ENCODE results near the gene C2.

GRCh38 chr6:31963921-31964320 is 36.4 kb downstream of the C2 start:
- TF ChIP-seq CREB5 (CRISPR knock-in tag; IDR thresholded peaks at IDR 0.05; ENCODE audit: low read depth): no peak
- TF ChIP-seq TSHZ2 (CRISPR knock-in tag; IDR thresholded peaks at IDR 0.05): no peak
- TF ChIP-seq ARNTL (CRISPR knock-in tag; IDR thresholded peaks at IDR 0.05; ENCODE audit: borderline replicate concordance, low read depth): no peak
- no peak for TF ChIP-seq BACH2 (CRISPR knock-in tag; IDR thresholded peaks at IDR 0.05; ENCODE audit: borderline replicate concordance)
- TF ChIP-seq RARB (CRISPR knock-in tag; IDR thresholded peaks at IDR 0.05): no peak
- no peak for TF ChIP-seq ZFP3 (CRISPR knock-in tag; IDR thresholded peaks at IDR 0.05)
- no peak for TF ChIP-seq ISL1 (CRISPR knock-in tag; IDR thresholded peaks at IDR 0.05)

All from SK-N-SH treated with all-trans-retinoic acid at 6 μM for 48 hours (cell line).